ENCODE data around the gene SIRPA.

SIRPA gene

GRCh38 chr20:1958426-1958825 is 63.2 kb downstream of the SIRPA start:
- TF ChIP-seq GABPA (IDR thresholded peaks at IDR 0.05; ENCODE audit: low read depth) (no peak), CTCF (IDR thresholded peaks at IDR 0.05; ENCODE audit: insufficient read depth, low read length) (no peak), REST (IDR thresholded peaks at IDR 0.05; ENCODE audit: insufficient replicate concordance, low read depth) (no peak), POLR2AphosphoS5 (IDR thresholded peaks at IDR 0.05; ENCODE audit: low read depth) (no peak), SPI1 (IDR thresholded peaks at IDR 0.05; ENCODE audit: borderline replicate concordance, low read depth) (no peak)
- Histone ChIP-seq H3K27me3 (ENCODE audit: insufficient read depth, poor library complexity, severe bottlenecking) (no peaks in the 10 kb centered on the region), H3K27ac (replicated peaks) (no peak overlapping the region), H3K4me3 (replicated peaks; ENCODE audit: insufficient read depth, low read length) (no peak overlapping the region)
- no peak for DNase-seq (ENCODE audit: low read depth in 1 of 2, low spot score in 1 of 2)

- no peak overlapping the region for H3K4me3 ChIP-seq (replicated peaks; ENCODE audit: insufficient read depth, low read length)
- no peaks in the 10 kb centered on the region for H3K27me3 ChIP-seq (ENCODE audit: insufficient read depth, poor library complexity, severe bottlenecking)
- H3K27ac ChIP-seq (replicated peaks), result no peak overlapping the region
- TF ChIP-seq SPI1 (IDR thresholded peaks at IDR 0.05; ENCODE audit: borderline replicate concordance, low read depth), result no peak
- no peak for TF ChIP-seq POLR2AphosphoS5 (IDR thresholded peaks at IDR 0.05; ENCODE audit: low read depth)
- no peak for TF ChIP-seq CTCF (IDR thresholded peaks at IDR 0.05; ENCODE audit: insufficient read depth, low read length)
- no peak for TF ChIP-seq GABPA (IDR thresholded peaks at IDR 0.05; ENCODE audit: low read depth)
- no peak for TF ChIP-seq REST (IDR thresholded peaks at IDR 0.05; ENCODE audit: insufficient replicate concordance, low read depth)
- no peak for DNase-seq (ENCODE audit: low read depth in 1 of 2, low spot score in 1 of 2)
Observed at GRCh38 chr20:1959156-1959555, 63.9 kb downstream of the SIRPA start.

GRCh38 chr20:1961374-1961773 is 66.2 kb downstream of the SIRPA start:
- TF ChIP-seq GABPA (IDR thresholded peaks at IDR 0.05; ENCODE audit: low read depth) (no peak), POLR2AphosphoS5 (IDR thresholded peaks at IDR 0.05; ENCODE audit: low read depth) (no peak), SPI1 (IDR thresholded peaks at IDR 0.05; ENCODE audit: borderline replicate concordance, low read depth) (no peak), CTCF (IDR thresholded peaks at IDR 0.05; ENCODE audit: insufficient read depth, low read length) (no peak), REST (IDR thresholded peaks at IDR 0.05; ENCODE audit: insufficient replicate concordance, low read depth) (no peak)
- Histone ChIP-seq H3K27ac (replicated peaks) (no peak overlapping the region), H3K27me3 (ENCODE audit: insufficient read depth, poor library complexity, severe bottlenecking) (no peaks in the 10 kb centered on the region)

More at GRCh38 chr20:1961374-1961773, 66.2 kb downstream of the SIRPA start:
- no peak overlapping the region for H3K4me3 ChIP-seq (replicated peaks; ENCODE audit: insufficient read depth, low read length)
- no peak for DNase-seq (ENCODE audit: low read depth in 1 of 2, low spot score in 1 of 2)

Measured in HL-60 (cell line).